CD4-positive, alpha-beta T cell treated with Interleukin-6 for 4 hours (primary cell): Measurements from ENCODE around the gene C20orf202.
"Not testable (repeated sequence)": the region's sequence is repeated elsewhere in the genome, so short reads cannot be mapped to it uniquely, and the experiment has no call there.

Experiments used
- DNase-seq: peaks from one replicate; pipeline ENCODE4 v3.0.0-alpha.2; 2020; ENCODE audit warnings: mixed read lengths

The C20orf202 gene

DNA sequence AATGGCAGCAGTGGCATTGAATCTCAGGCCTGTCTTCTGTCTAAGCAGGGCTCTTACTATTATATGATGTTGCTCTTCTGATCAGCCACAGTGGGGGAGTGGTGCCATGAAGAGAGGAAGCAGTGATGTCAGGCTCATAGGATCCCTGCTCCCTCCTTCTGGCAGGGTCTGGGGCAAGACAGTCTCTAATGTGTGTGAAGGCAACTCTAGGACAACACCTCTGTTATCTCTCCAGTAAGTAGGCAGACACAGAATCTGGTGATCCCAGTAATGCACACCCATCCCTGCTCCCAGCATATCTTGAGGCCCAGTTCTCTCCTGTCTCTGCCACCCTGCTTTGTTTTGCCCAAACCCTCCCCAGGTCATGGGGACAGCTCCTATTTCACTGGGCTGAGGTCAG, 8.8 kb downstream of the C20orf202 start:
- no peak for DNase-seq

DNA sequence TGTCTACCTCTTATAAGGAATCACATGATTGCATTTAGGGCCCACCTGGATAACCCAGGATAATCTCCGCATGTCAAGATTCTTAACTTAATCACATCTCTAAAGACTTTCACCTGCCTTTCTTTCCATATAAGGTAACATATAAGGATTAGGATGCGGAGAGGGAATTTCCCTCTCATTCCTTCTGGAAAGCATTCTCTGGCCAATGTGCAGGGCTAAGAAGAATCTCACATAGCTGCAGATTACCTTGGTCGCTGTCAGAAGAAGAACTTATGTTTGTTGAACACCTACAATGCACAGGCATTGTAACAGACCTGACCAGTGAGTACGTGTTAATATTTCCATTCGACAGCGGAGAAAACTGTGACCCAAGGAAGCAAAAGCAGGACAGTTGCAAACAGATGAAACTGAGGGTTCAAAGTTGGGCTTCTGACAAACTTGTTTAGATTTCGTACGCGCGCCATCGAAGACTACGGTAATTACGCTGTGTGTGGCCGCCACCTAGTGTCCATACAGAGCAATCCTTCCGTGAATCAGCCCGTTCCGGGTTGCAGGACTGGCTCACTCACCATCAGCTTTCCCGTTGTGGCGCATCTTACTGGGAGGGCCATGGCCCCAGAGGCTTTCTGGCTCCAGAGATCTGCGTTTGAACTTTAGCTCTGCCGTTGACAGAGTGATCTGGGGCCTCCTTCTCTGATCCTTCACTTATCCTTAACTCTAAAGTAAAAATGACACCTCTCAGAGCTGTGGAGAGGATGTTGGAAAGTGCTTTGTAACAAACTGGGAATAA, 9.5 kb downstream of the C20orf202 start:
- DNase-seq, result peak; percentile 78

DNA sequence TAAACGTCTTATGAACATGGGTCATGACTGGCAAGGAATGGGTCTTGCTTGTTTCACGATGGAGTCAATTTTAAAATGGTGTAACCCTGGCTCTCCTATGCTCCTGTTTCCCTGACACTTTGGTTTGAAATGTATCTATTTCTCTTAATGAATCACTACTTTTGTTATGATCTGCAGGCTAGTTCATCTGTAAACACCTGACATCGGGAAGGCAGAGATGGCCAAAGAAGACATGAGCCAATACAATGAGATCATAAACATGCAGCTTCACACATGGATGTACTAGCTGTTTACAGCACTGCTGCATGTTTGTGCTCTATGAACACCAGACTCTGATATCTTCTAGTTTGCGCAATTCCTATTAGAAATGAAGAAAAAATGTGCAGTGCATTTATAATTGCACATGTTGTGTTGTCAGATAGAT, 11.6 kb downstream of the C20orf202 start:
- no peak for DNase-seq

DNA sequence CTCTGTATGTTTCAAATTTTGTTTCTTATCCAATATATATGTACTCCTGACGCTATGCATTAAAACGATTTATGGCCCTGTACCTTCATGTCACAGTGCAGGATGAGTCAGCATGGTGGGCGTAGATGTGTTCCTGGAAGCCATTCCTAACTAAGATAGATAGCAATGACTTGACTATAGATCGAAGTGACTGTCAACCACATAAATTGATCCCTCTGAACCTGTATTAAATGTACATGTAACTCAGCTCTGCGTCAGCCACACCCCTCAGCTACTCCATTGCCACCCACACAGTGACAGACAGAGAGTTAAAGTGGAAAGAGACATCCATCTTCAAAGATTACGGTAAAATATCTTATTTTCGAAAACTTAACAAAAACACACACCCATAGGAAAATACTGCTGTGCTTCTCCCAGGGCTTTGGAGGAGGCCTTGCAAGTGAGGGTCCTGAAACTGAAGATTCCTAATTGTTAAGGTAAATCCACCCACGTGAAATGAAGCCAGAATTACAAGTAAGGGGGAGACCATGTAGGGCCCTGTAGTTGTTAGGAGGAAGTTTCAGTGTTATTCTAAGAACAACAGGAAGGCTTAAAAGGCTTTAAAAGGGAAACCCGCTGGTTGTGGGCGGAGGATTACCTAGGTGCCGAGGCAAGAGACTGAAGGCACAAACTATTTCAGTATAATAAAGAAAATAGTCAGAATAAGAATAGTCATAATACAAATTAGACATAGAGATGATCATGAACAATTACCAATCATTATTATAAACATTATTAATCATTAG, 12.3 kb downstream of the C20orf202 start:
- peak; percentile 58 for DNase-seq

DNA sequence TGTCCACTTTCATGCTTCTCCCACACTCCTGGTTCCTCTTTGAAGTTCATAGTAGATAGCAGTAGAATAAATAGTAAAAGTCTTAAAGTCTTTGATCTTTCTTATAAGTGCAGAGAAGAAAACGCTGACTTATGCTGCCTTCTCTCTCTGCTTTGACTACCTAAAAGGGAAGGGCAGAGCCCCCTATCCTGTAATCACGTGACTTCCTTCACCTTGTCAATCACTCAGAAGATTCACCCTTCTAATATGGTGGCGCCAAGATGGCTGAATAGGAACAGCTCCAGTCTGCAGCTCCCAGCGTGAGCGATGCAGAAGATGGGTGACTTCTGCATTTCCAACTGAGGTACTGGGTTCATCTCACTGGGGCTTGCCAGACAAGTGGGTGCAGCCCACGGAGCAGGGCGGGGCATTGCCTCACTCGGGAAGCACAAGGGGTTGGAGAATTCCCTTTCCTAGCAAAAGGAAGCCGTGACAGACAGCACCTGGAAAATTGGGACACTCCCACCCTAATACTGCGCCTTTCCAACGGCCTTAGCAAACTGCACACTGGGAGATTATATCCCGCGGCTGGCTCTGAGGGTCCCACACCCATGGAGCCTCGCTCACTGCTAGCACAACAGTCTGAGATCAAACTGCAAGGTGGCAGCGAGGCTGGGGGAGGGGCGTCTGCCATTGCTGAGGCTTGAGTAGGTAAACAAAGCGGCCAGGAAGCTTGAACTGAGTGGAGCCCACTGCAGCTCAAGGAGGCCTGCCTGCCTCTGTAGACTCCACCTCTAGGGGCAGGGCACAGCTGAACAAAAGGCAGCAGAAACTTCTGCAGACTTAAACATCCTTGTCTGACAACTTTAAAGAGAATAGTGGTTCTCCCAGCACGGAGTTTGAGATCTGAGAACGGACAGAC, 13.5 kb downstream of the C20orf202 start:
- not testable (repeated sequence) for DNase-seq

DNA sequence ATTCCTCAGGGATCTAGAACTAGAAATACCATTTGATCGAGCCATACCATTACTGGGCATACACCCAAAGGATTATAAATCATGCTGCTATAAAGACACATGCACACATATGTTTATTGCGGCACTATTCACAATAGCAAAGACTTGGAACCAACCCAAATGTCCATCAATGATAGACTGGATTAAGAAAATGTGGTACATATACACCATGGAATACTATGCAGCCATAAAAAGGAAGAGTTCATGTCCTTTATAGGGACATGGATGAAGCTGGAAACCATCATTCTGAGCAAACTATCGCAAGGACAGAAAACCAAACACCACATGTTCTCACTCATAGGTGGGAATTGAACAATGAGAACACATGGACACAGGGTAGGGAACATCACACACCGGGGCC, 19.5 kb downstream of the C20orf202 start:
- DNase-seq, result not testable (repeated sequence)

DNA sequence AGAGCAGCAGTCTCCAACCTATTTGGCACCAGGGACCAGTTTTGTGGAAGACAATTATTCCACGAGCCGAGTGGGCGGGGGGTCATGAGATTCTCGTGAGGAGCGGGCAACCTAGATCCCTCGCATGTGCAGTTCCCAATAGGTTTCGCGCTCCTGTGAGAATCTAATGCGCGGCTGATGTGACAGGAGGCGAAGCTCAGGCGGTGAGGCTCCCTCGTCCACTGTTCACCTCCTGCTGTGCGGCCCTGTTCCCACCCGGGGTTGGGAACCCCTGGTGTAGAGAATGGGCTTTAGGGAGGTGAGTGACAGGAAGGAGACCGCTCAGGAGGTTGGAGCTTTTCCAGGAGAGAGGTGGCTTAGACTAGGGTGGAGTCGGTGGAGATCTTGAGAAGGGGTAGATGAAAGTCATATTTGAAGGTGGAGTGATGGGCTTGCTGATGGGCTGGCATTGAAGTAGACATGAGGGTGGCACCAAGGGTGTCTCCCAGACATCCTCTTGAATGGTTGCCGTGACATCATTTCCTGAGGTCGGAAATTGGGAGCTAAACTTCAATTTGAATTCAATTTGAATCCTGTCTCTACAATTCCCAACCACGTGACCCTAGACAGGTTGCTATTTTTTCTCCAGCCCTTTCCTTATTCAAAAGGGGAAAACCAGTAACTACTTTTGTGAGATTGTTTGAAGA, 21.1 kb downstream of the C20orf202 start:
- DNase-seq, result no peak

DNA sequence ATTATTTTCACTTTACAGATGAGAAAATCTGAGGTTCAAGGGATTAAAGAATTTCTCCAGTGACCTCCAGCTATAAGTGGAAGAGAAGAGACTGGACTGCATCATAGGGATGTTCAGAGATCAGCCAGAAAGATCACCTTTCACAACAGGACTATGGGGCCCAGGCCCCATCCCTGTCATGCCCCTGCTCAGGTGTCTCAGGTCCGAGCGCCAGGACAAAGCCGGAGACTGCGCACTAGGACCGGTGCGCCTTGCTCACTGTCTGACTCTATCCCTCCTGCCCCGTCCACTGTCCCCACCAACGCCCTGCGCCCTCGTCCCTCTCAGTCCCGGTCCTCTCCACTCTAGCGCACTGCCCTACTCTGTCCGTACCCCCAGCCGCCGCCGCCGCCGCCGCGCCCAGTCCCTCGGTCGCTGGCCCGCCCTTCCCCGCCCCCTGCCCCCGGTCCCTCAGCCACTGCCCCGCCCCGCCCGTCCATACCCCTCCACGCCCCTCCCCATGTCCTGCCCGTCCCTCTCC, 22.1 kb downstream of the C20orf202 start:
- DNase-seq, result peak; percentile 92

DNA sequence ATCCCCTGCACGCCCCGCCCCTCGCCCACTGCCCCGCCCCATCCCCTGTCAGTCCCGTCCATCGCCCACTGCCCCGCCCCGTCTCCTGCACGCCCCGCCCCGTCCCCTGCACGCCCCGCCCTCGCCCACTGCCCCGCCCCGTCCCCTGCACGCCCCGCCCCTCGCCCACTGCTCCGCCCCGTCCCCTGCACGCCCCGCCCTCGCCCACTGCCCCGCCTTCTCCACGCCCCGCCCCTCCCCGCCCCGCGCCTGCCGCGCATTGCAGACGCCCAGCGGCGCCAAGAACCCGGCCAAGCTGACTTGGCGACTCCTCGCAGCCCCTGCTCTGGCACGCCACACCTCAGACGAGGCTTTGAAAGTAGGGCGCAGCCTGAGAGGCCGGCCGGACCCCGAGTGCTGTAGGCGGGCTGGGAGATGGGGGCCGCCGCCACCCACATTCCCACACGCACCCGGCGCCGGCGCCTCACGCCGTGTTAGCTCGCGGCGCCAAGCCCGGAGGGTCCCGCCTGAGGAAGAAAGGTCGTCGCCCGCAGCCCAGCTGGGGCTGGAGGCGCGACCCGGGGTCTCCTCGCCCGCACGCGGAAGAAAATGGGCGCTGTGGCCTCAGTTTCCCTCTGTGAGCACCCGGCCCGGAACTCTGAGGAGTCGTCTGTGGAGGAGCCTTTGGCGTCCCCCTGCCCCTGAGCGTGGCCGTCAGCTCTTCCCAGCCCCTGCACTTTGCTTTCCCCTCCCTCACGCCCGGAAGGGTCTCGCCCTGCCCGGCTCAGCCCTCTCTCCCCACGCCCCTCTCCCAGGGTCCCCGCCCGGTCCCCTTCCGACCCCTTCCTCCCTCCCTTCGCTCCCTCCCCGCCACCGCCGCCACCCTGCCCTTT, 22.8 kb downstream of the C20orf202 start, which contains the start of gene RAD21L1:
Gene RAD21L1, plus strand, starts transcription at position 262 of the 872 bp plus-strand sequence. CDS start 2,410 bp downstream, outside the sequence.
- DNase-seq, result no peak

DNA sequence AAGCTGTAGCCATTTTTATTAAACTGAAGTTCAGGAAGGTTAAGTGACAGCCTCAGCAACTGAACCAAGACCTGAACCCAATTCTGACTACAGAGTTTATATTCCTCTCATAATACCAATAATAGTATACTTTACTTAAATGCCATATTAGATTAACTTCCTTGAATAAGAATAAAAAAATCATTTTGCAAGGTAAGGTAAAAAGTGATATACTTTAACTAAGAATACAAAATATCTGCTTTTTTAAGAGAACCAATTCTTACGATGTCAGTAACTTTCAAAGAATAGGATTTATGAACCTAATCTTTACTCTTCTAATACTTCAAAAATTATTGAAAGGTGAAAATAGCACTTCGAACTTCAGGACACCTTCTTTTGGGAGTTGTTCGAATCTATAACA, 26.3 kb downstream of the C20orf202 start:
- no peak for DNase-seq

DNA sequence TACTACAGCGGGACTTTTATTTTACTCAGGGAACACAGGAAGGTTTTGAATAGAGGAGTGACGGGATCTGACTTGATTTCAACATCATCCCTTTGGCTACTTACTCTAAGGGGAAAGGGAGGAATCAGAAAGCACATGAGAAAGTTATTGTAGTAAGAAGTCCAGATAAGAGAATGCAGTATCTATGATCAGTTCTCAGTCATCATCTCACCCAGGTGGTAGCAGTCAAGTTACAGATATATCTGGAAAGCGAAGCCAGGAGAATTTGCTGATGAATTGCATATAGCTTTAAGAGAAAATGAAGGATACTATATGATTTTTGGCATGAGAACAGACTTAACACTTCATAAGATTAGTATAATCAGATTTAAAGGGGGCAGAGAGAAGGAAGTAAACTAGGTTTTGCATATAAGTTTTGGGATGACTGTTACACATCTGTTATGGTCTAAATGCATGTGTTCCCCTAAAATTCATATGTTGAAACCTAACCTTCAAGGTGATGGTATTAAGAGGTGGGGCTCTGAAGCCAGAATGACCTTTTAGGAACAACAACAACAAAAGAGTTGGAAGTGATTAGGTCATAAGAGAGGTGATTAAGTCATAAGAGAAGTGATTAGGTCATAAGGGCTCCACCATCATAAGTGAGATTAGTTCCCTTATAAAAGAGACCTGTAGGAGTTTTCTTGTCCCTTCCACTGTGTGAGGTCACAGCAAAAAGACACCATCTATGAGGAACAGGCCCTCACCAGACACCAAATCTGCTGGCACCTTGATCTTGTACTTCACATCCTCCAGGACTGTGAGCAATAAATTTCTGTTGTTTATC, 29.2 kb downstream of the C20orf202 start:
- DNase-seq, result no peak

DNA sequence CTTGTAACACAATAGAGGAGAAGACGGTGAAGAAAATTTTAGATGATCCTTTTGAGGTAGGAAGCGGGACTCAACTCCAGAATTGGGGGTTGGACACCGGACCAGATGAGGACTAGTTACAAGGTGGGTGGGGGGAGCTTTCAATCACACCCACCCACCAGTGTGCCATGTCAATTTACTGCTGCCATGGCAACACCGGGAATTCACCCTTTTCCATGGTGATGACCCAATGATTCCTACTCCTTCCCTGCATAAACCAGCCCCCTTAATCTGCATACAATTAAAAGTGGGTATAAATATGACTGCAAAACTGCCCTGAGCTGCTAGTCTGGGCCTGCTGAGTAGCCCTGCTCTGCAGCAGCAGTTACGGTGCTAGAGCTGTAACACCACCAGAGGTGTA, 37.3 kb downstream of the C20orf202 start:
- no peak for DNase-seq

DNA sequence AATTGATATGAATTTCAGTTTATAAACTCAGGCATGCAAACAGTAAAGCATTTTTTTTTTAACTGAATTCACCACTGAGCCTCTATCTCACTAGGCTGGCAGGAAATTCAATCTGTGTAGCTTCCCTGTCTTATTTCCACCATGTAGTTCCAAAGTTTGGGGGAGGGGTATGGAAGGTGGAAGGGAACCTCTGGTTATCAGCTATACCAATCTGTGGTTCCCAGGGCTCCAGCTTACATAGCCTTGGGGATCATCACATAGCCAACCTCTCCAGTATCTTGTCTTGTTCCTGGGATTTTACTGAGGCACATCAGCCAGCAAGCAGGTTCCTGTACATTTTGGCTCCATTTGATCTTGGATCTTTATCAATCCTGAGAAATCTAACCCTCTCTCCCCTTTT, 38.2 kb downstream of the C20orf202 start:
- no peak for DNase-seq

DNA sequence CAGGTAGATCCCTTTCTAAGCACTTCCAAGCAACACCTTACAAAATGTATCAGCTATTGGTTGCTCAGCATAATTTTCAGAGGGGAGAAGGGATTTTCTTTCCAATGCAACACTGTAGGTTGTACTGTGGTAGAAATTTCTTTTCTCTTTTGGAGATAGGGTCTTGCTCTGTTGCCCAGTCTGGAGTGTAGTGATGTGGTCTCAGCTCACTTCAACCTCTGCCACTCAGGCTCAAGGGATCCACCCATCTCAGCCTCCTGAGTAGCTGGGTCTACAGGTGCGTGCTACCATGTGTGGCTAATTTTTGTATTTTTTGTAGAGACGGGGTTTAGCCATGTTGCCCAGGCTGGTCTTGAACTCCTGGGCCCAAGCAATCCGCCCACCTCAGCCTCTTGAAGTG, 38.8 kb downstream of the C20orf202 start:
- DNase-seq, result no peak

DNA sequence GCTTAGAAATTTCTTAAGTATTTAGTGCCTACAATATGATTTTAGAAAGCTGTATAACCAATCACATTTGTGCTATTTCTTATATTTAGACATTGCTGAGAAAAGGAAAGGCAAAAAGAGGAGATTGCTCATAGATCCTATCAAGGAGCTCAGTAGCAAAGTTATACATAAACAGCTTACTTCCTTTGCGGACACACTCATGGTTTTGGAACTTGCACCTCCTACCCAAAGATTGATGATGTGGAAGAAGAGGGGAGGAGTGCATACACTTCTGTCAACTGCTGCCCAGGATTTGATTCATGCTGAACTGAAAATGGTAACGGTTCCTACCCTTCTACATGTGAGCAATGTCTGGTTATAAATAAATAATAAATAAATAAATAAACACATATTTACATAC, 39.3 kb downstream of the C20orf202 start:
- no peak for DNase-seq

DNA sequence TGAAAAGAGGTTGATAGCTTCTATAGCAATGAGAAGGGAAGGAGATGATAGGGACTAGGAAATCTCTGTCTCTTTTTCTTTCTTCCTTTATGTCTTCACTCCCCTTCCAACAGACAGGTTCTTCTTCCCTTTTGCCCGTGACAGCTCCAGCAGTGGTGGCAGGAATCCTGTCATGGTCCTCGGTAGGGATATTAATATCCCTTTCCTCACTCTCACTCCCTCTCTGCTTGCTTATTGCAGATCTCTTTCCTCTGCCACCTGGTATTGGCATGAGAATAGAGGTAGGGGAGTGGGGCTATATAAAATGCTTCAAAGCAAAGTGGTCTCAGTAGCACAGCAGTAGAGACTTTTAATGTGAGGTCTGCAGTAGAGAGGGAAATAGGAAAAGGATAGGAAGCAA, 42.3 kb downstream of the C20orf202 start:
- no peak for DNase-seq

DNA sequence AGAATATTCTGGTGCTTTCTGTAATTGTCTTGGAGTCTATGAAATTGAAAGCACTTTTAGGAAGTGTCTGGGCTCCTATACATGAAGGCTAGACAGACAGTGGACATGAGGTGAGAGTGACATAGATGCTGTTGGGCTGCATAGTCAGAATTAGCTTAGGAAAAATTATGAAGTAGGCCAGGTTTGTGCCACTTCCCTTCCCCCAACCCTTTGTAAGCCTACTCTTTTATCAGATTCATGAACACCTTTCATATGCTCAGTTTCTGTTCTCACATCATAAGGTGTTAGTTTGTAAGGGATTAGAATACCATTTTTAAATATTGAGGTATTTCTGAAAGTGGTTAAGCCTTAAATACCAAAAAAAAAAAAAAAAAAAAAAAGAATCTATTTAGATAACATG, 44.4 kb downstream of the C20orf202 start:
- no peak for DNase-seq

DNA sequence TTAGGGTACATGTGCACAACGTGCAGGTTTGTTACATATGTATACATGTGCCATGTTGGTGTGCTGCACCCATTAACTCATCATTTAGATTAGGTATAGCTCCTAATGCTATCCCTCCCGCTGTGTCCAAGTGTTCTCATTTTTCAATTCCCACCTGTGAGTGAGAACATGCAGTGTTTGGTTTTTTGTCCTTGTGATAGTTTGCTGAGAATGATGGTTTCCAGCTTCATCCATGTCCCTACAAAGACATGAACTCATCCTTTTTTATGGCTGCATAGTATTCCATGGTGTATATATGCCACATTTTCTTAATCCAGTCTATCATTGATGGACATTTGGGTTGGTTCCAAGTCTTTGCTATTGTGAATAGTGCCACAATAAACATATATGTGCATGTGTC, 47.0 kb downstream of the C20orf202 start:
- DNase-seq, result not testable (repeated sequence)

DNA sequence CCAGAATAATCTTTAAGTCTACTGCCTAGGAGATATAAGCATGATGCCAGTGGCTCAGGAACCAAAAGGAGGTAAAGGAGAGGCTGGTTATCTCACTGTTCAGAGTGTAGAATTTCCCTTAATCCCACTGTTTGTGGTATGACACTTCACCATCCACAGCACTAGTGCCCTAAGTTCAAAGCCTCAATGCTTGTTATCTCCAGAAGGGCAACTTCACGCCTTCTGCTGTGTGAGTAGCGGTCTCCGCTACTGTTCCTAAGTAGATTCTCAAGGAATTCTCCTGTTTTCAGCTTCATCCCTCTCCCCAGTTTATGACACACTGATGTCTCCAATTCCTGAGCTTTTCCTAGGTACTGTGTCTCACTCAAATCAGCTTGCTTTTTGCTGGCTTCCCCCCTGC, 49.2 kb downstream of the C20orf202 start:
- DNase-seq, result no peak

DNA sequence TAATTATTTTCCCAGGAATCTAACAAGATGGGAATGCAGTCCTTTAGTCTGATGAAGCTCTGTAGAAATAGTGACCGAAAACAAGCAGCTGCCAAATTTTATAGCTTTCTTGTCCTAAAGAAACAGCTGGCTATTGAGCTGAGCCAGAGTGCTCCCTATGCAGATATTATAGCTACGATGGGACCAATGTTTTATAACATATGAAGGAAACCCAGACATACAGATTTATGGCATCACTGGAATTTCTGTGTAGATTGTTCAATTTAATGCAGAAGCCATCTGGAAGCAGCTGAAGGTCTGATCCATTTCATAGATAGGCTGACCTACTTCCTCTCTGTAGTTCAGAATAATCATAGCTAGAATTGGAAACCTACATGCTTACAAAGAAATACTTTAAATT, 51.0 kb downstream of the C20orf202 start:
- no peak for DNase-seq
